ENCODE measurements around the gene UCN2.

The UCN2 gene

GRCh38 chr3:48599509-48600285, 36.1 kb upstream of the UCN2 start:
- Histone ChIP-seq H3K79me2 (ENCODE audit: control insufficient read depth, low read length) (no peaks in the 10 kb centered on the region), H3K4me2 (ENCODE audit: low read length) (no peak overlapping the region), H3K36me3 (ENCODE audit: control insufficient read depth, low read length) (peaks cover 63% of the 10 kb centered on the region), H3K9me2 (replicated peaks; ENCODE audit: control insufficient read depth, low read length) (no peaks in the 10 kb centered on the region), H4K20me1 (ENCODE audit: control insufficient read depth, insufficient read depth, low read depth, low read length) (peaks cover 6% of the 10 kb centered on the region; the same call in 1 of the 2 replicates), H3F3A (ENCODE audit: control insufficient read depth, insufficient read depth) (peaks cover 2% of the 10 kb centered on the region; the same call in 1 of the 2 replicates), H3K27me3 (ENCODE audit: control insufficient read depth, low read length) (no peaks in the 10 kb centered on the region), H3K4me3 (ENCODE audit: low read length) (no peak overlapping the region), H3K4me1 (ENCODE audit: control insufficient read depth, low read length) (no peaks in the 10 kb centered on the region), H3K27ac (ENCODE audit: low read depth, low read length) (no peak overlapping the region), H3K9me3 (ENCODE audit: control insufficient read depth, insufficient read depth, low read length) (no peaks in the 10 kb centered on the region)
- no peak for TF ChIP-seq CTCF (IDR thresholded peaks at IDR 0.05; ENCODE audit: low read depth, low read length, poor library complexity, severe bottlenecking)
- TF ChIP-seq EZH2phosphoT487 (IDR thresholded peaks at IDR 0.05; ENCODE audit: borderline replicate concordance, low read length): no peak

GRCh38 chr3:48599077-48599501, 35.5 kb upstream of the UCN2 start:
- TF ChIP-seq EZH2phosphoT487 (IDR thresholded peaks at IDR 0.05; ENCODE audit: borderline replicate concordance, low read length) (no peak), CTCF (IDR thresholded peaks at IDR 0.05; ENCODE audit: low read depth, low read length, poor library complexity, severe bottlenecking) (no peak)
- Histone ChIP-seq H3K4me2 (ENCODE audit: low read length) (no peak overlapping the region), H3K36me3 (ENCODE audit: control insufficient read depth, low read length) (peaks cover 57% of the 10 kb centered on the region), H3K9me3 (ENCODE audit: control insufficient read depth, insufficient read depth, low read length) (no peaks in the 10 kb centered on the region), H3K27ac (ENCODE audit: low read depth, low read length) (no peak overlapping the region), H3K27me3 (ENCODE audit: control insufficient read depth, low read length) (no peaks in the 10 kb centered on the region), H3K79me2 (ENCODE audit: control insufficient read depth, low read length) (no peaks in the 10 kb centered on the region), H3K9me2 (replicated peaks; ENCODE audit: control insufficient read depth, low read length) (no peaks in the 10 kb centered on the region), H4K20me1 (ENCODE audit: control insufficient read depth, insufficient read depth, low read depth, low read length) (peaks cover 6% of the 10 kb centered on the region; the same call in 1 of the 2 replicates), H3K4me1 (ENCODE audit: control insufficient read depth, low read length) (no peaks in the 10 kb centered on the region), H3K4me3 (ENCODE audit: low read length) (no peak overlapping the region), H3F3A (ENCODE audit: control insufficient read depth, insufficient read depth) (peaks cover 2% of the 10 kb centered on the region; the same call in 1 of the 2 replicates)

- no peak overlapping the region for H3K4me2 ChIP-seq (ENCODE audit: low read length)
- H3K4me3 ChIP-seq (ENCODE audit: low read length): no peak overlapping the region
- H3K36me3 ChIP-seq (ENCODE audit: control insufficient read depth, low read length): peaks cover 51% of the 10 kb centered on the region
- no peak overlapping the region for H3K27ac ChIP-seq (ENCODE audit: low read depth, low read length)
- H3K27me3 ChIP-seq (ENCODE audit: control insufficient read depth, low read length): no peaks in the 10 kb centered on the region
- no peaks in the 10 kb centered on the region for H3K79me2 ChIP-seq (ENCODE audit: control insufficient read depth, low read length)
- peaks cover 2% of the 10 kb centered on the region; the same call in 1 of the 2 replicates for H3F3A ChIP-seq (ENCODE audit: control insufficient read depth, insufficient read depth)
- TF ChIP-seq EZH2phosphoT487 (IDR thresholded peaks at IDR 0.05; ENCODE audit: borderline replicate concordance, low read length) (no peak), CTCF (IDR thresholded peaks at IDR 0.05; ENCODE audit: low read depth, low read length, poor library complexity, severe bottlenecking) (no peak)
- peaks cover 6% of the 10 kb centered on the region; the same call in 1 of the 2 replicates for H4K20me1 ChIP-seq (ENCODE audit: control insufficient read depth, insufficient read depth, low read depth, low read length)
- no peaks in the 10 kb centered on the region for H3K9me3 ChIP-seq (ENCODE audit: control insufficient read depth, insufficient read depth, low read length)
- no peaks in the 10 kb centered on the region for H3K9me2 ChIP-seq (replicated peaks; ENCODE audit: control insufficient read depth, low read length)
- H3K4me1 ChIP-seq (ENCODE audit: control insufficient read depth, low read length): no peaks in the 10 kb centered on the region
Measured at GRCh38 chr3:48598323-48599076, 34.9 kb upstream of the UCN2 start.
